NCI-H446 treated with DMSO at 0.1 percent for 48 hours (cell line): ENCODE data around the gene XAF1.
"Not testable (repeated sequence)": the region's sequence is repeated elsewhere in the genome, so short reads cannot be mapped to it uniquely, and the experiment has no call there.

Experiments used
- DNase-seq: peaks from one replicate; lab custom pipeline; 2025; lab: John Stamatoyannopoulos, UW

The XAF1 gene

DNA sequence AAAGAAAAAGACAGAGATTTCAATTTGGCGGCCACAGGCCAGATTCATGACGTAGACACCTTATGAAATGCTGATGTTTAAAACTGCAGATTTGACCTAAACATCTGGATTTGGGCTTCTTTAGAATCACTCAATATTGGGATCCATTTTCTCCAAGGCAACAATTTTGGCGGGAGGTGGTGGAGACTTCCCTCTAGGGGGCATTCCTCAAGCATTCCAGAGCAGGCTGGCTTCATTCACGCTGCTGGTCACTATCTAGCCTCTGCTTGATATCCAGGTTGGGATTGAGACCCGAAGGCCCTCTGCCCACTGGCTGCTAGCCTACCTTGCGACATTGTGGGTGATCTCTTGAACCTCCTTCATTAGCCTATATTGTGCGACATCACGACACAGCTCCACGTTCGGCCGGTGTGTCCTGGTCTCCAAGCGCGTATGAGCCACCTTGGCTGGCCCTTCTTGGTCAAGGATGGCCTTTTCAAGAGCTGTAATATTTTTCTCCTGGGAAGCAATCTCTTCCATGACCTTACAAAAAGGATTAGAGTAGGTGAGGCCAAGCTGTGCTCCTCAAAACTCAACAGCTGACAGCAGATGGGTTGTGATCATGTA is 44.7 kb downstream of the XAF1 start:
- no peak for DNase-seq

- no peak for DNase-seq
Observed at GRCh38 chr17:6811510-6811909, 55.7 kb downstream of the XAF1 start.

DNA sequence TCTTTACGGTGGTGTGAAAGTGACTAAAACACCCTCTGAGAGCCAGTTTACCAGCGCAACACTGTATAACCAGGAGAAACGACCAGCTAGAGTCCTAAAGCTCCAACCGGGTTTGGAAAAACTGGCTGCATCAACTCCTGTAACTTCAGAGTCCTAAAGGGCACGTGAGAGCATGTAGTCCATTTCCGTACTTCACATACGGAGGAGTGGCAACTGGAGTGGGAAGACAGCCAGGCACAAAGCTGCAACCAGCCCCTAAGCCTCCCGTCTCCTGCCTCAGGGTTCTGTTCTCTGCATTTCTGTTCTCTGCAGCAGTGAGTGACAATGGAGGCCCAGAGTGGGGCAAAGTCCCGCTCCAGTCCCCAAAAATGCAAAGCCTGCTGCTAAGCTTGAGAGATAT is 56.4 kb downstream of the XAF1 start:
- DNase-seq: no peak

- DNase-seq: no peak
Observed at GRCh38 chr17:6815775-6816174, 59.9 kb downstream of the XAF1 start.

DNA sequence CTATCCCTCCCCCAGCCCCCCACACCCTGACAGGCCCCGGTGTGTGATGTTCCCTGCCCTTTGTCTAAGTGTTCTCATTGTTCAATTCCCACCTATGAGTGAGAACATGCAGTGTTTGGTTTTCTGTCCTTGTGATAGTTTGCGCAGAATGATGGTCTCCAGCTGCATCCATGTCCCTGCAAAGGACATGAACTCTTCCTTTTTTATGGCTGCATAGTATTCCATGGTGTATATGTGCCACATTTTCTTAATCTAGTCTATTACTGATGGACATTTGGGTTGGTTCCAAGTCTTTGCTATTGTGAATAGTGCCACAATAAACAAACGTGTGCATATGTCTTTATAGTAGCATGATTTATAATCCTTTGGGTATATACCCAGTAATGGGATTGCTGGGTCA is 60.5 kb downstream of the XAF1 start:
- not testable (repeated sequence) for DNase-seq

- DNase-seq: no peak
Observed at GRCh38 chr17:6818938-6819337, 63.1 kb downstream of the XAF1 start.

GRCh38 chr17:6823011-6823442 is 67.2 kb downstream of the XAF1 start:
- DNase-seq: no peak
